Activated CD8-positive, alpha-beta memory T cell treated with anti-CD3 and anti-CD28 coated beads, Interleukin-2, amount 50 U/mL, for 24 hours (primary cell): ENCODE results near the gene VAPB.

ENCODE experiments used
- DNase-seq: peaks from one replicate; pipeline ENCODE4 v3.0.0-alpha.2; 2020; ENCODE audit errors: extremely low read depth

Gene VAPB

DNA sequence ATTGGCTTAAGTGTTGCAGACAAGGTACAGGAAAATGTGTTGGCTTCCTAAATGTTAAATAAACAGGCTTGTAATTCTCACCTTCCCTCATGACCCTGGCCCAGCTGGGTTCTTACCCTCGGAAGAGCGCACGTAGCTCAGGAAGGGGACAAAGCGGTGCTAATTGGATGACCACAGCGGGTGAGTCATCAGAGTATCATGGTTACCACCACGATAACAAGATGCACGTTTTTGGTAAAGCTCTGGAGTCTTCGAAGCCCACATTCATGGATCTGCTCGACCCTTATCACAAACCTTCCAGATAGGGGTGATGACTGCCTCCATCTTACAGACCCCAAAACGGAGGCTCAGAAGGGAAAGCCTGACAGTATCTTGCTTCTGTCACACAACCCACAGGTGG, 93.4 kb downstream of the VAPB start:
- no peak for DNase-seq

DNA sequence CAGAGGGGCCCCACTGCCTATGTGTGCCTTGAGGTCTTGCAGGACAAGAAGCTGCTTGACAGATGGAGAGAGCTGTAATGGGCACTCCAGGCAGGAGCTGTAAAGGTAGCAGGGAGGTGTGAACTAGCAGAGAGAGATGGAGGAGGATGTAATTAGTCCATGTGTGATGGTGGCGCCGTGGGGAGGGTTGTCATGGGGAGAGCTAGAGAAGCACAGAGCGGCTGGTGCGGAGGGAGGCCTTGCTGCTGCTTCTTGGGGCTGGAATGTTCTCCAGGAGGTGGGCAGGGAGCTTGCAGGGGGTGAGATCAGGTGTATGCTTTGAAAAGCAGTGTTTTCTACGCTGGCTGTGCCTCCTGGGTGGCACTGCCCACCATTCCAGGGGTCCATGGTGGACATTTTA, 94.0 kb downstream of the VAPB start:
- DNase-seq = no peak

DNA sequence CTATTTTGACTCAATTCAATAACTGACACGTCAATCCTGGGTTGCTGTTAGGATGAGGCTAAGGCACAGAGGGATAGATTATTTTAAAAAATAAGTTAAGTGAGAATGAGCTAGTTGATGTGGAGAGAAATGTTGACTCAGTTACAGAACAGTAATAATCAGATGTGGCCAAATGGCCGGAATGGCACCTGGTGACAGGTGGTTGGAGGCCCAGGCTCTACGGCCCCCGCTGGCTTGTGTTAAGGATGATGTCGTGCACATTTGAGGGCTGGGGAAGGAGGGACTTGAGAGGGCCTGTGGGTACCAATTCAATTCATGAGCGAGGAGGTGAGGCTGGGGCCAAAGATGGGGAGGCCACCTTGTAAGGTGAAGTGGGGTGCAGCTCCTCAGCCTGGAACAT, 94.4 kb downstream of the VAPB start:
- DNase-seq = no peak

DNA sequence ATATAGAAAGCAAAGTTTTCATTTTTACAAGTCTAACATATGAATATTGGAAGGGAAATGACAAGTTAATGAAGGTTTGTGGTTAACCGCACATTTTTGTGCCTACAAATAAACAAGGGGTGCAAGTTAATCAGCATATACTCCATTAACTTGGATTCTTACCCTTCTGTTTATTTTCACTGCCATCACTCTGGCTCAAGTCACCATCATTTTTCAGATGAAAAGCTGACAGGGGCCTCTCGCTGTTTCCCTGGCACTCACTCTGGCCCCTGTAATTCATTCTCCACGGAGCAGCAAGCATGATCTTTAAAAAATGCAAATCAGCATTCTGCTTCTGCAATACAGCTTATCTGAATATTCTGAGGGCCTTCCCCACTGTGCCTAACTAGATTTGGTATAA, 96.4 kb downstream of the VAPB start:
- DNase-seq = no peak

DNA sequence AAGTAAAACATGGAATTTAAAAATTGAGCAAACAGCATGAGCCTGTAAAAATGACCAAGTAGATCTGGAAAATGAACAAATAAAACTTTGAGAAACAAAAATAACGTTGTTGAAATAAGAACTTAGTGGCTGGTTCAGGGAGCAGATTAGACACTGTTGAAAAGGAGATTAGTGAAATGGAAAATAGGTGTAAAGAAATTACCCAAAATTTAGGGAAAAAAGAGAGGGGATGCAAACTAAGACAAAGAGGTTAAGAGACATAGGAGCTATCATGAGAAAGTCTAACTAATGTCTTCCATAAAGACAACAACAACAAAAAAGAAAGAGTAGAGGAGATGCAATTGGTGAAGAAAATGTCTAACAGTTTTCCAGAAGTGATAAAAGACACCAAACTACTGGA, 97.2 kb downstream of the VAPB start:
- DNase-seq = no peak

DNA sequence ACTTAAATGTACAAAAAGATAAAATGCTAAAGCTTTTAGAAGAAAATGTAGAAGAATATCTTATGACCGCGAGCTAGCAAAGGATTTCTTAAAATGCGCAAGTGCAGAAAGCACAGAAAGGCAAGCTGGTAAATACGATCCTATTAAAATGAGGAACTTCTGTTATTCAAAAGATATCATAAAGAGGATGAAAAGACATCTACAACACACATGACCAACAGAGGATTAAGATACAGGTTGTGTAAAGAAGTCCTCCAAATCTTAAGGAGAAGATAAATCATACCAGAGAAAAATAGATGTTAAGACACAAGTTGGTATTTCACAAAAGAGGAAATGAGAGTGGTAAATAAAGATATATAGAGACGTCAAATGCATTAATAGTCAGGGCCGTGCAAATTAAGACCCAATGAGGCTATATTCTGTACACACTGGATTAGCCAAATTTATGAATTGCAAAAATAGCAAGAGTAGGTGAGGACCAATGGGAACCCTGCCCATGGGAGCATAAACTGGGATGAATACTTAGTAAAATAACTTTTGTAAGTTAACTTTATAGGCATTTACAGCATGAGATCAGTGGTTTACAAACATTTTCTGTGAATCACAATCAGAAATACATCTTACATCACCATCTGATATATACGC, 103.2 kb downstream of the VAPB start:
- DNase-seq = no peak

DNA sequence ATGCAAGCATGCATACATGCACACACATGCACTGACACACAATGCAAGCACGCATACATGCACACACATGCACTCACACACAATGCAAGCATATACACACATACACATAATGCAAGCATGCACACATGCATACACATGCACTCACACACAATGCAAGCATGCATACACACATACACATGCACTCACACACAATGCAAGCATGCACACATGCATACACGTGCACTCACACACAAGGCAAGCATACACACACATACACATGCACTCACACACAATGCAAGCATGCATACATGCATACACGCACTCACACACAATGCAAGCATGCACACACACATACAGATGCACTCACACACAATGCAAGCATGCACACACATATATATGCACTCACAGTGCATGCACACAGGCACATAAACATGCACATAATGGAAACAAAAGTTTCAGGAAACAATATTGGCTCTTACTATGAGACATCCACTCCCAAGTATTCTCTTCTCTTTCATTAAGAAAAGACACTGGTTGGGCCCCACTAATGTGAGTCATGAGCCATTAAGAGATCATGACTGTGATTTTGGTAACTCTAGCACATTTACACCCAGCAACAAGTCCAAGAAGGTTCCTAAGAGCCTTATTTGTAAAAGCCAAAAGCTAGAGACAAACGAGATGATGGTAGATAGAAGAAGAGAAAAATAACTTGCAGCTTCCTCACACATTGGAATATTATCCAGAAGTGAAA, 103.9 kb downstream of the VAPB start:
- DNase-seq = no peak

DNA sequence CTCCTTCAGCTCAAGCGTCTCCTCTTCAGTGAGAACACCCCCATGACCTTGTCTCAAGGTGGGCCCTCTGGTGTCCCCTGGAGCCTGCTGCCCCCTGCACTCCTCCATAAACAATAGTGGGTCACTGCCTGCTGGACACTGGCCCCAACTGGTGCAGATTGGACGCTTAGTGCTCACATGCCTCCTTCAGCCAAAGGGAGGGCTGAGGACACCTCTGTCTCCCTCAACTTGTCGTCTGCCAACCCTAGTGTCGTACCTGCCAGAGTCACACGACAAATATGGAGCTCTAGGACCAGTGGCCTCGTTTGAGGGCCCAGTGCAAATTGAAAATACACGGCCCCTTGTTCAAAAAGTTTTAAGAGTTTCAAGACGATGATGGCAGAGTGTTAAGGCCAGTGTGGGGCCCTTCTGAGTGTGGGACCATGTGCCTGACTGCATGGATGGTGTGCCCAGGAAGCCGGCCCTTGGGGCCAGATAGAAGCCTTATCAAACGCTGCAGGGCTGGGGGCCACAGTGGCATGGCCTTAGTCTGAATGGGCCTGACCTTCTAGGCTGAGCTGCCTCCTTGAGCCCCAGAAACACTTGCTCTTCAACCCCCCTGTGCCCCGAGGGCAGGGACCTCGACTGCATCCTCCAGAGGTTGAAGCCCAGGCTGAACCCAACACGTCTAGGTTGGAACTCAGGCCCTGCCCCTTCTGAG, 106.0 kb downstream of the VAPB start:
- DNase-seq = no peak

DNA sequence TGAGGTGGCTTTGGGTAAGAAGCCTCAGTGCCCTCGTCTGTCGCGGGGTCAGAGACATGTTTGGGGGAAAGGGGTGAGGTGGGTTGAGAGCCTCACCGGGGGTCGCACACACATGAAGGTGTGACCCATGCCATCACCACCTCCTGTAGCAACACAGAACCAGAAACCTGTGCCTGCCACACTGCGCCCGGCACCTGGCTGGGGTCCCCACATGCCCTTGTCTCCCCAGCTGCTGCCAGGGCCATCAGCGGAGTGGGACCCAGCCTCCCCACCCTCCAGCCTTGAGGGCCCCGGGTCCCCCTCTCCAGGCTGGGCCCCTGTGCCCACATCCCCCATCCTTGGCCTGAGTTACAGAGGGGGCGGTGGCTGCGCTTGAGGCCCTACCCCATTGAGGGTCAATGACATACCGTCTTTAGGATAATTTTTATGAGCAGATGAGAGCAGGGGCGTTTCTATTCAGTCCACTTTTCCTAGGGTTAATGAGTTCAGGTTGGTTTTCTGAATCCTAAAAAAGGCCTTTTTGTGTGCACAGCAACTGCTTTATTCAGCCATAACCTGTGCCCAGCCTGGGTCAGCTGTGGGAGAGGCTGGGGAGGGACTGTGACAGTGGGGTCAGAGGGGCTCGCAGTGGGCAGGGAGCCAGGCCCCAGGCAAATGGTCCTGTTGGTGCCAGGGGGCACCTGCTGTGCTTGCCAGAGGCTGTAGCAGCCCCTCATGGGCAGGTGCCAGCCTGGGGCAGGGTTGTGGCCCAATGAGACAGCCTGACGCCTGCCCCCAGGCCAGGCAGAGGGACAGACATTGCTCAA, 106.8 kb downstream of the VAPB start:
- no peak for DNase-seq

DNA sequence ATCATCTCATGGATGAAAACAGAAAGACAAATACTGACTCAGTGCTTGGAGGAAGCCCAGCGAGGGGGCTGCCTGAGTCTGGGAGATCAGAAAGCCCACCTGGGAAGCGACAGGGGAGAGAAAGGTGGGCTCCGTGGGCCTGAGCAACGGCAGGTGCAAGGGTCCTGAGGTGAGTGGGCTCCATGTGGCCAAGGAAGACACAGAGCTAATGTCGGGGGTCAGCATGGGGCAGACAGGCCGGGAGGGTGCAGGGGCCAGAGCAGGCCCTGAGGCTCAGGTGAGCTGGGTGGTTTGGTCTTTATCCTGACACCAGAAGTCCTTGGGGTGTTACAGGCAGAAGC, 107.4 kb downstream of the VAPB start:
- DNase-seq = no peak

DNA sequence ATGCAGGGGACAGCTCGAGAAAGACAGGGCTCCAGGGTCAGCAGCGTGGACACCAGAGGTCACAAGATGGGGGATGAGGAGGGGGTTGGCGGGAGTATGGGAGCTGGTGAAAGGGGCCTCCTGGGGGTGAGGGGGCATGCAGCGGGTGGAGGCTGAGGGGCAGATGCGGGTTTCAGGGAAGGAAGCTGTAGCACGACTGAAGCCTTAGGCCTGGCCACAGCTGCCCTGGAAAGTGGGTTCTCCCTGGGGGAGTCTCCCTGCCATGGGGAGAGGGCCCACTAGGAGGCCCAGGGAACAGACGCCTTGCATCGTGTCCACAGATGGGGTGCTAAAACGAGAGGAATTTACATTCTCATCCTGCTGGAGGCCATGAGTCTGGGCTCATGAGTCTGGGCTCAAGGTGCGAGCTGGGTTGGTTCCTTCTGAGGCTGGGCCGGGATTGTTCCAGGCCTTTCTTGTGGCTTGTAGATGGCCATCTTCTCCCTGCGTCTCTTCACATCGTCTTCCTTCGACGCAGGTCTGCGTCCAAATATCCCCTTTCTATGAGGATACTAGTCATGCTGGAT, 108.1 kb downstream of the VAPB start:
- DNase-seq = no peak

DNA sequence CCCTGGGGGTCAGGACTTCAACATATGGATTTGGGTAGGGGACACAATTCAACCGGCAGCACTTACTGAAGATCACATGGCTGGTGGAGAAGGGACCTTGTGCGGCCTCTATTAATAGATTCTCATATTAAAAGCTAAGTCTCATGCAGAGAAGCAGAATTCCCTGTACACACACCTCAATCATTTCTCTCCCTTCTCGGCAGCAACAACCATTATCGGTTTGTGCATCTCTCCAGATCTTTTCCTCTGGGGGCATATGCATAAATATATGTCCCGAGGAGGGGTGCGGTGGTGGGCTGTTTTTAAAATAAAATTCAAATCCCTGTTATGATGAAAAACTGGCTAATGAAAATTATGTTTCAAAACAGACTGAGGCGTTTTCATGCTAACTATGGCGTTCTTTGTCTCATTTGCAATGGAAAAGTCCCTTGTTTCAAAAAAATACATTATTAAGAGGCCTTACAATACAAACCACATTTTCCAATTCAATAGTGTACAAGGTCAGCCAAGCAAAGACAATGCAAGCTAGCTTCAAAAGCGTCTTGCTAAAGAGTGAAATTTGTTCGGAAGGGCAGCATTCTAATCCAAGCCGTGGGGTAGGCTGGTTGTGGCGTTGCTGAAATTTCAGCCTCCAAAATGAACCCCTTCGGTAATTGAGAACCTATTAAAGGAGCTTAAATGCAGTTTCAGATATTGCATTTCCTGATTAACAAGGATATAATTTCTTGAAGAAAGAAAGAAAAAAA, 108.9 kb downstream of the VAPB start:
- no peak for DNase-seq

DNA sequence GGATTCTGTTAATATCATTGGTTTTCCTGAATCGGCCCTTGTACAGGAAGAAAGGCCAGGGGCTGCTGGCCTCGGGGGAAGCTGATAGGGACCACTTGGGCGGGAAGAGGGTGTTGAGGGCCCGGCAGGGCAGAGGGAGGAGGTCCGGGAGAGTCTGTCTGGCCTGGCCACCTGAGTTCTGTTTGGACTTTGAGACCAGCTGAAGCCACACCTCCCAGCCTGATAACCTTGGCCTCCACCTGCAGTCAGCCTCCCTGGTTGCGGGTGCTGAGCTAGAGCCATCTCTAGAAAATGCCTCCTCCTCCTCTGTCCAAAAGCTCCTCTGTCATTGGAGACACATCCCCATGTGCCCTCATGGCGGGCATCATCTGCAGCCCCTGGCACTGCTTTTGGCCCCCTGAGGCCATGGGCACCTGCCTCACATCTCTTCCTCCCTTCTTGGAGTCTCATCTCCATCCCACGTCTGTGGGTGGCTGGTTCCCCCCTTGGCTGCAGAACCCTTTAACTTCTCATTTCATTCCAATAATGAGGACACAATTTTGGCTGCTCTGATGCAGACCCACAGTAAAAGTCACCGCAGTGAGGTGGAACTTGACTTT, 109.5 kb downstream of the VAPB start:
- no peak for DNase-seq

DNA sequence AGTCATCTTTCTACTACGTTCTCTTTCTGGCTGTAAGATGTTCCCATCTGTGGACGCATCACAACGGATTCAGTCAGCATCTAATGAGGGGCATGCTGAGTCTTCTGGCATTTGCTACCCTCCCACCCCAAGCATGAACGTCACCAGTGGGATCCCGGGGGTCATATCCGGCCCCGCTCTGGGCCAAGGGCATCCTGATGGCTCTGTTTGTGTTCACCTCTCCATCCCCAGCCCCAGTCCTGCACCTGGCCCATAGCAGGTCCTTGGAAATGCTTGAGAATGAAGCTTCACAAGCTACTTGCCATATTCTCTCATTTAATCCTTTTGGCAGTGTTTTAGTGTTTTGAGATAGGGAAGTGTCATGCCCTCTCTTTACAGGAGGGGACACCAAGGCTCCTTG, 111.2 kb downstream of the VAPB start:
- no peak for DNase-seq
